ENCODE results near the gene UROC1. TPM values are rescaled to one million over a fixed set of nuclear protein-coding genes. Genes with fewer than 3 reads are reported as not detected.

The UROC1 gene
- total RNA-seq, 3 donors from 2014 or later = not detected

DNA sequence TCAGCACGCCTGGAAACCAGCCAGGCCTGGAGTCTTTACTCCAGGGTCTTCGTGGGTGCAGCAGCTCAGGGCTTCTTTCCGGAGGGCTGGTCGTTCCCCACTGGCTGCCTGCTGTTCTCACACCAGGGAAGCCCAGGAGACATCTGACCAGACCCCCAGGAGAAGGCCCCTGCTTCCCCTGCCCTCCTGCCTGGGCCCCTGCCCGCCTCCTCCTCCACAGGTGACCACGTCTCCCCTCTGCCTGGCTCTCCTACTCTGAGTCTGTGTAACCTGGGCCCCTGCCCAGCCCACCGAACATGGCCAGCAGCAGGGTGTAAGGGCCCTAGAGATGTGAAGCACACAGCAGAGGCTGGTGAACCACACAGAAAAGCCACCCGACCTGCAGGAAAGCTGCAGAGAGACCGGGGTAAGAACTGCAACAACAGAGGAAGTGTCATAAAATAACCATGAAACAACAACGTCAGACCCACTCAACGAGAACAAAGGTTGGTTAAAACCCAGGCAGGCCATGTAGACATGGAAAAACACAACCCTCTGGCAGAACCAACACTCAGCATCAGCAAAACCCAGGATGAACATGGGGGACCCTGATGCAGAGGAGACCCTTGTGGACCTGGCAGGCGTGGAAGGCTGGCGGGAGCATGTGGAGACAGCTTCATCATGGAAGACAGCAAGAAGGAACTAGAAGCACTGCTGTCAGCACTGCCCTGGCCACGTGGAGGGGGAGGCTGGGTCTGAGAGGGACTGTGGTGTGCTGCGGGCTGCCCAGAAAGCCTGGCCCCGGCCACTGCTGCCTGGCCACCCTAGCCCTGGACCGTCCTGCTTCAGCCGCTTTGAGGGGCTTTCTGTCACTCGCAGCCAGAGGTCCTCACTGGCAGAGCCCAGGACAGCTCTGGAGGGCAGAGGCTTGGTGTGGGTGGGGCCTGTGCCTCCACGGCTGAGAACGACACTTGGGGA is 20.4 kb downstream of the UROC1 start:
- DNase-seq = no peak
- TF ChIP-seq, protein P1, sequence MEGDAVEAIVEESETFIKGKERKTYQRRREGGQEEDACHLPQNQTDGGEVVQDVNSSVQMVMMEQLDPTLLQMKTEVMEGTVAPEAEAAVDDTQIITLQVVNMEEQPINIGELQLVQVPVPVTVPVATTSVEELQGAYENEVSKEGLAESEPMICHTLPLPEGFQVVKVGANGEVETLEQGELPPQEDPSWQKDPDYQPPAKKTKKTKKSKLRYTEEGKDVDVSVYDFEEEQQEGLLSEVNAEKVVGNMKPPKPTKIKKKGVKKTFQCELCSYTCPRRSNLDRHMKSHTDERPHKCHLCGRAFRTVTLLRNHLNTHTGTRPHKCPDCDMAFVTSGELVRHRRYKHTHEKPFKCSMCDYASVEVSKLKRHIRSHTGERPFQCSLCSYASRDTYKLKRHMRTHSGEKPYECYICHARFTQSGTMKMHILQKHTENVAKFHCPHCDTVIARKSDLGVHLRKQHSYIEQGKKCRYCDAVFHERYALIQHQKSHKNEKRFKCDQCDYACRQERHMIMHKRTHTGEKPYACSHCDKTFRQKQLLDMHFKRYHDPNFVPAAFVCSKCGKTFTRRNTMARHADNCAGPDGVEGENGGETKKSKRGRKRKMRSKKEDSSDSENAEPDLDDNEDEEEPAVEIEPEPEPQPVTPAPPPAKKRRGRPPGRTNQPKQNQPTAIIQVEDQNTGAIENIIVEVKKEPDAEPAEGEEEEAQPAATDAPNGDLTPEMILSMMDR (IDR thresholded peaks at IDR 0.05) = no peak
- H3K9me3 ChIP-seq = no peaks in the 10 kb centered on the region
- no peak for ATAC-seq
- intact Hi-C loops (cut with DNase I, micrococcal nuclease) = no loop called here
- H3K4me3 ChIP-seq = no peak overlapping the region
- H3K4me1 ChIP-seq (ENCODE audit: low read depth) = no peaks in the 10 kb centered on the region
- H3K36me3 ChIP-seq (ENCODE audit: low read depth) = no peaks in the 10 kb centered on the region

DNA sequence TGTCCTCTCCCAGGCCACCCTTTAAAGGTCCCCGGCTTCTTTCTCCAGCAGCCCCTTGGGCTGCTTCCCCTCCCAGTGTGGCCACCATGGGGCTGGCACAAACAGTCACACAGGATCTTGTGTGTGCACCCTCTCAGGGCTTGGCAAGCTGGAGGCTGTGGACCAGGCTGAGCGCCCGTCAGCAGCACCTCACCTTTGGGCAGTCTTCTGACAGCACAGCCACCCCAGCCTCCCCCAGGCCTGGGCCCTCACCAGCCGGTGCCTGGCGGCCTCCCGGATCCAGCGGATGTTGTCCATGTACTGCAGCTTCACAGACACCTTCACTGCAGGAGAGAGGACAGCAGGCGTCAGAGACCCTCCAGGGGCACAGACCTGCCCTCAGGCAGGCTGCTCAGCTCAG is 21.8 kb downstream of the UROC1 start:
- intact Hi-C loops (cut with DNase I, micrococcal nuclease) = no loop called here
- no peaks in the 10 kb centered on the region for H3K4me1 ChIP-seq (ENCODE audit: low read depth)
- no peak overlapping the region for H3K4me3 ChIP-seq
- no peaks in the 10 kb centered on the region for H3K36me3 ChIP-seq (ENCODE audit: low read depth)
- TF ChIP-seq, protein P1 (IDR thresholded peaks at IDR 0.05) = no peak
- no peaks in the 10 kb centered on the region for H3K9me3 ChIP-seq
- DNase-seq = no peak
- ATAC-seq = no peak

DNA sequence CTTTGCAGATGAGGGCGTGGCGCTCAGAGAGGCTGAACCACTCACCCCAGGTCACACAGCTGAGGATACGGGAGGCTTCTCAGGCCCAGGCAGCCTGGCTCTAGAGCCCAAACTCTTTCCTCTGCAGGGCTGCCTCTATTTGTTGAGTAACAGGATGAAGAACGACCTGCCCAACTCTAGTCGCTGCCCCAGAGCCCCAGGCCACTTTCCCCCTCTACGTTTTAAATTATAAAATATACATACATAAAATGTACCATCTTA is 22.7 kb downstream of the UROC1 start:
- intact Hi-C loops (cut with DNase I, micrococcal nuclease) = no loop called here
- TF ChIP-seq, protein P1 (IDR thresholded peaks at IDR 0.05) = no peak
- Histone ChIP-seq H3K36me3 (ENCODE audit: low read depth) (no peaks in the 10 kb centered on the region), H3K9me3 (no peaks in the 10 kb centered on the region), H3K4me1 (ENCODE audit: low read depth) (no peaks in the 10 kb centered on the region), H3K4me3 (no peak overlapping the region)
- DNase-seq (no peak), ATAC-seq (no peak)

DNA sequence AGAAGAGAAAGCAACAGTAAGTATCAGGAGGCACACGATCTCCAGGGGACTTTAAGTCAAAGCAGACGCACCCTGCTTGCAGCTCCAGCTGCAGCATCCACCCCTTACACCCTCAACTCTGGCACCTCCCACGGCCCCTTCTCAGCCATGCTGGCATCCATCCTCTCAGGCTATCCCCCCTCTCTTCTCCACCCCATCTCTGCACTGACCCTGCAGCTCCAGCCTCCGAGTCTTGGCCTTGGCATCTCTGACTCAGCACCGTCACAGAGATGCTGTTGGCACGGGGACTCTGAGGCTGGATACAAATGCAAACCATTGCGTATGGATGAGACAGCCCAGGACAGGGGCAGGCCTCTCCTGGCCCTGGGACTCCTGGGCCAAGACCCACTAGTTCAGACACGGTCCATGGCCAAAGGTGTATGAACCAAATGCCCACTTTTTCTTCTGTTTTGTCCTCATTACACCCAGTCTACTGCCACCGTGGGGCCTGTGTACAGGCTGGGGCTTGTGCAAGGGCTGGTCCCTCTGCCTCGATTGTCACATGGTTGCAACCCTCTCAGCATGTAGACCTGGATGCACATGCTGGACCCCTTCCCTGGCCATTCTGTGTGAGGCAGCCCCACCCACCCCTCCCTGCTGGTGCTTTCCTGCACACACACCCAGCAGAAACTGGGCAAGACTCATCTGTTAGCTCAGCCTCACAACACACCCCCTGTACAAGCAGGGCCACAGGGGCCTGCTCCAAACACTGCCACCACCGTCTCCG is 23.2 kb downstream of the UROC1 start:
- Histone ChIP-seq H3K36me3 (ENCODE audit: low read depth) (no peaks in the 10 kb centered on the region), H3K4me3 (no peak overlapping the region), H3K4me1 (ENCODE audit: low read depth) (no peaks in the 10 kb centered on the region), H3K9me3 (no peaks in the 10 kb centered on the region)
- intact Hi-C loops (cut with DNase I, micrococcal nuclease) = no loop called here
- ATAC-seq = no peak
- TF ChIP-seq, protein P1 (IDR thresholded peaks at IDR 0.05) = no peak
- DNase-seq = no peak

DNA sequence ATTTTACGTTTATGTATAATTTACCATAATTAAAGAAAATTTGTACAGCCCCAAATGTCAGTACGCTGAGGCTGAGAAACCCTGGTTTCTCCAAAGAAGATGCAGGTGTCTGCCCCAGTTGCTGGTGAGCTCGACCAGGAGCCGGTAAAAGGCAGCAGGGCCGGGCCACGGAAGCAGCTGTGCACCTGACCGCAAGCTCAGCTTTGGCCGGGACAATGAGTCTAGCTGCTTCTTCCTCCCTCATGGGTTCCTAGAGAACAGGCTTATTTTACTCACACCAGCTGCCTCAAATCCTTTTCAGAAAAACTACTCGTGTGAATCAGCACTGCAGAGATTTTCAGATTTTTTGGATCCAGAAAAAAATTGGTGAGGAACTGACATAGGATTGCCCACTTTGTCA is 23.8 kb downstream of the UROC1 start:
- ATAC-seq = no peak
- no peak for DNase-seq
- Histone ChIP-seq H3K9me3 (no peaks in the 10 kb centered on the region), H3K4me1 (ENCODE audit: low read depth) (no peaks in the 10 kb centered on the region), H3K4me3 (no peak overlapping the region), H3K36me3 (ENCODE audit: low read depth) (no peaks in the 10 kb centered on the region)
- intact Hi-C loops (cut with DNase I, micrococcal nuclease) = no loop called here
- TF ChIP-seq, protein P1 (IDR thresholded peaks at IDR 0.05) = no peak

Data from mucosa of descending colon (tissue), 3 donors.